ENCODE results near the gene KCTD16.

Gene KCTD16

DNA sequence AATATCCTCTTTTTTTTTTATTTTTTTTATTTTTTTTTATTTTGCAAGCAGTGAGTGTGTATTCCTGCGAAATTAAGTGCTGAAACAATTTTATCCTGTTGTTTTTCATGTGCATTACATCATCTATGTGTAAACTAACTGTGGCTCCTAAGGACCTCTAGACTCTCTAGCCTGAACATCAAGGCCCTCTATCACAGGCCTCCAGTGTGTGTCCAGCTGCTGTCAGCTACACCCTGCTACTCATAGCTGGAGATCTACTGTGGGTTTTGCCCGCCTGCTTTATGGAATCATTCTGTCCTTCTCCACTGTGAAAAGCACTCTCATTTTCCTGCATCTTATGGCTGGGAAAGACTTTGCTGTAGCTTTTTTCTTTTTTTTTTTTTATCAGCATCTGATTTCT is 157.8 kb downstream of the KCTD16 start:
- no peaks in the 10 kb centered on the region for H3K27me3 ChIP-seq (ENCODE audit: insufficient read depth, low read length, poor library complexity, severe bottlenecking)
- H3K4me1 ChIP-seq (ENCODE audit: insufficient read depth, low read length, poor library complexity, severe bottlenecking) = no peaks in the 10 kb centered on the region
- H3K36me3 ChIP-seq (ENCODE audit: insufficient read depth, low read length) = no peaks in the 10 kb centered on the region
- no peak overlapping the region for H3K4me3 ChIP-seq (ENCODE audit: low read length, poor library complexity, severe bottlenecking)
- H4K20me1 ChIP-seq (ENCODE audit: insufficient read depth, low read length, poor library complexity, severe bottlenecking) = no peaks in the 10 kb centered on the region
- H3K9ac ChIP-seq (ENCODE audit: low read depth, low read length, poor library complexity, severe bottlenecking) = no peak overlapping the region
- no peaks in the 10 kb centered on the region for H3K9me2 ChIP-seq (replicated peaks; ENCODE audit: low read depth, low read length)
- H2AFZ ChIP-seq (ENCODE audit: low read length) = no peak overlapping the region
- no peaks in the 10 kb centered on the region for H3F3A ChIP-seq (ENCODE audit: low read depth)
- H3K4me2 ChIP-seq (ENCODE audit: low read depth, low read length, poor library complexity, severe bottlenecking) = no peak overlapping the region
- H3K9me3 ChIP-seq (ENCODE audit: insufficient read depth, low read depth, low read length) = no peaks in the 10 kb centered on the region
- H3K79me2 ChIP-seq (ENCODE audit: insufficient read depth, low read length) = no peaks in the 10 kb centered on the region
- TF ChIP-seq EZH2phosphoT487 (IDR thresholded peaks at IDR 0.05; ENCODE audit: borderline replicate concordance) = no peak
- TF ChIP-seq, protein P1, sequence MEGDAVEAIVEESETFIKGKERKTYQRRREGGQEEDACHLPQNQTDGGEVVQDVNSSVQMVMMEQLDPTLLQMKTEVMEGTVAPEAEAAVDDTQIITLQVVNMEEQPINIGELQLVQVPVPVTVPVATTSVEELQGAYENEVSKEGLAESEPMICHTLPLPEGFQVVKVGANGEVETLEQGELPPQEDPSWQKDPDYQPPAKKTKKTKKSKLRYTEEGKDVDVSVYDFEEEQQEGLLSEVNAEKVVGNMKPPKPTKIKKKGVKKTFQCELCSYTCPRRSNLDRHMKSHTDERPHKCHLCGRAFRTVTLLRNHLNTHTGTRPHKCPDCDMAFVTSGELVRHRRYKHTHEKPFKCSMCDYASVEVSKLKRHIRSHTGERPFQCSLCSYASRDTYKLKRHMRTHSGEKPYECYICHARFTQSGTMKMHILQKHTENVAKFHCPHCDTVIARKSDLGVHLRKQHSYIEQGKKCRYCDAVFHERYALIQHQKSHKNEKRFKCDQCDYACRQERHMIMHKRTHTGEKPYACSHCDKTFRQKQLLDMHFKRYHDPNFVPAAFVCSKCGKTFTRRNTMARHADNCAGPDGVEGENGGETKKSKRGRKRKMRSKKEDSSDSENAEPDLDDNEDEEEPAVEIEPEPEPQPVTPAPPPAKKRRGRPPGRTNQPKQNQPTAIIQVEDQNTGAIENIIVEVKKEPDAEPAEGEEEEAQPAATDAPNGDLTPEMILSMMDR (conservative IDR thresholded peaks at IDR 0.05; ENCODE audit: low read length) = no peak

DNA sequence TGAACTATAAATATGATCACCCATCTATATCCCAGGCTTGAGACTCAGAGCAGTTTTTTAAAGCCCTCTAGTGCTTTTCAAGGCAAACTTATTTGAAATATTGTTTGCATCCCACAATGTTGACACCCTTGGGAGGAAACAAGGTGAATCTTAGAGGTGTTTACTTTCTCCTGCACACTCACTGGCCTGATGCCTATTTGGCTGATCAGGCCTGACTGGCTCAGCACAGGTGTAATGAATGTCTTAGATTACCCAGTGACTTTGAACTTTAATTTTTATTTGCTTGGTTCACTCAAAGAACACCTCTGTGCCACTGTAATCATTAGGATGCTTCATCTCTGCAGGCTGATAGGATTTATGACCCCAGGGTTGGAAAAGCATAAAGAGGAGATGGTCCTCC is 158.3 kb downstream of the KCTD16 start:
- TF ChIP-seq, protein P1 (conservative IDR thresholded peaks at IDR 0.05; ENCODE audit: low read length) = no peak
- no peak for TF ChIP-seq EZH2phosphoT487 (IDR thresholded peaks at IDR 0.05; ENCODE audit: borderline replicate concordance)
- H4K20me1 ChIP-seq (ENCODE audit: insufficient read depth, low read length, poor library complexity, severe bottlenecking) = no peaks in the 10 kb centered on the region
- no peak overlapping the region for H3K4me2 ChIP-seq (ENCODE audit: low read depth, low read length, poor library complexity, severe bottlenecking)
- no peak overlapping the region for H3K4me3 ChIP-seq (ENCODE audit: low read length, poor library complexity, severe bottlenecking)
- no peaks in the 10 kb centered on the region for H3K9me3 ChIP-seq (ENCODE audit: insufficient read depth, low read depth, low read length)
- no peaks in the 10 kb centered on the region for H3K27me3 ChIP-seq (ENCODE audit: insufficient read depth, low read length, poor library complexity, severe bottlenecking)
- no peaks in the 10 kb centered on the region for H3F3A ChIP-seq (ENCODE audit: low read depth)
- H3K36me3 ChIP-seq (ENCODE audit: insufficient read depth, low read length) = no peaks in the 10 kb centered on the region
- H3K4me1 ChIP-seq (ENCODE audit: insufficient read depth, low read length, poor library complexity, severe bottlenecking) = no peaks in the 10 kb centered on the region
- no peak overlapping the region for H3K9ac ChIP-seq (ENCODE audit: low read depth, low read length, poor library complexity, severe bottlenecking)
- no peaks in the 10 kb centered on the region for H3K79me2 ChIP-seq (ENCODE audit: insufficient read depth, low read length)
- no peaks in the 10 kb centered on the region for H3K9me2 ChIP-seq (replicated peaks; ENCODE audit: low read depth, low read length)
- H2AFZ ChIP-seq (ENCODE audit: low read length) = no peak overlapping the region

DNA sequence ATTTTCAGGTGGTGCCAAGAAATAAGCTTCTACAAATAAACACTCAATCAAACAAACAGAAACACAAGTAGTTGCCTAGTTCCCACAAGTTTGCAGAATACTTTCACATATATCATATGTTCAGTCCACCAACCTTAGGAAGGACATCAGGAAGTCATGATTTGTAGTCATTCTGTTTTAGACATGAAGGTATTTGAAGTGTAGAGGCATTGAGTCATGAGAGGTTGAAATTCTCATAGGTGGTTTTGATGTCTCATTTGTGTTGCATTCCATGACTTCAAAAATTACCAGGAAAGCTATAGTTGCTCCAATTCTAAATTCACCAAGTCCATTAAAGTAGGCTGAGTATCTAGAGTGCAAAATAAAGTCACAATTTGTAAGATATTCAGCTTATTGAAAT is 159.0 kb downstream of the KCTD16 start:
- TF ChIP-seq, protein P1 (conservative IDR thresholded peaks at IDR 0.05; ENCODE audit: low read length) = no peak
- H3K4me3 ChIP-seq (ENCODE audit: low read length, poor library complexity, severe bottlenecking) = no peak overlapping the region
- H3K79me2 ChIP-seq (ENCODE audit: insufficient read depth, low read length) = no peaks in the 10 kb centered on the region
- H4K20me1 ChIP-seq (ENCODE audit: insufficient read depth, low read length, poor library complexity, severe bottlenecking) = no peaks in the 10 kb centered on the region
- no peaks in the 10 kb centered on the region for H3K9me3 ChIP-seq (ENCODE audit: insufficient read depth, low read depth, low read length)
- no peaks in the 10 kb centered on the region for H3F3A ChIP-seq (ENCODE audit: low read depth)
- H3K4me2 ChIP-seq (ENCODE audit: low read depth, low read length, poor library complexity, severe bottlenecking) = no peak overlapping the region
- H3K36me3 ChIP-seq (ENCODE audit: insufficient read depth, low read length) = no peaks in the 10 kb centered on the region
- H3K27me3 ChIP-seq (ENCODE audit: insufficient read depth, low read length, poor library complexity, severe bottlenecking) = no peaks in the 10 kb centered on the region
- H2AFZ ChIP-seq (ENCODE audit: low read length) = no peak overlapping the region
- no peaks in the 10 kb centered on the region for H3K4me1 ChIP-seq (ENCODE audit: insufficient read depth, low read length, poor library complexity, severe bottlenecking)
- no peak overlapping the region for H3K9ac ChIP-seq (ENCODE audit: low read depth, low read length, poor library complexity, severe bottlenecking)
- H3K9me2 ChIP-seq (replicated peaks; ENCODE audit: low read depth, low read length) = no peaks in the 10 kb centered on the region

All from Loucy (cell line).